Measurements from ENCODE around the gene ERC1. TPM values are rescaled to one million over a fixed set of nuclear protein-coding genes. Genes with fewer than 3 reads are reported as not detected.

Gene ERC1
- polyA plus RNA-seq, 1 donor from 2014 or later: 7.1 TPM

GRCh38 chr12:1102791-1103450 lies 111.9 kb downstream of the ERC1 start:
- no peak for TF ChIP-seq EZH2 (IDR thresholded peaks at IDR 0.05; ENCODE audit: borderline replicate concordance, insufficient read depth, low read length, poor library complexity, severe bottlenecking)
- TF ChIP-seq REST (IDR thresholded peaks at IDR 0.05; ENCODE audit: borderline replicate concordance): no peak
- TF ChIP-seq EP300 (conservative IDR thresholded peaks at IDR 0.05; ENCODE audit: poor library complexity, severe bottlenecking): no peak
- TF ChIP-seq TAF1 (IDR thresholded peaks at IDR 0.05; ENCODE audit: low read depth): no peak
- no peak for TF ChIP-seq CTCF (IDR thresholded peaks at IDR 0.05; ENCODE audit: poor library complexity, severe bottlenecking)
- TF ChIP-seq POLR2AphosphoS5 (IDR thresholded peaks at IDR 0.05): no peak
- Histone ChIP-seq H3K36me3 (ENCODE audit: insufficient read depth, low read length) (no peaks in the 10 kb centered on the region), H3K79me2 (replicated peaks; ENCODE audit: insufficient read depth, low read length) (peaks cover 5% of the 10 kb centered on the region), H3K9me2 (ENCODE audit: insufficient read depth, low read length) (no peaks in the 10 kb centered on the region), H3K9ac (ENCODE audit: low read length) (no peak overlapping the region), H3F3A (ENCODE audit: insufficient read depth, low read length, poor library complexity, severe bottlenecking) (no peaks in the 10 kb centered on the region), H3K4me2 (ENCODE audit: low read length) (no peak overlapping the region), H3K27ac (ENCODE audit: low read length) (no peak overlapping the region), H4K20me1 (ENCODE audit: insufficient read depth) (no peaks in the 10 kb centered on the region), H3K9me3 (ENCODE audit: low read length) (no peaks in the 10 kb centered on the region), H3K27me3 (ENCODE audit: insufficient read depth, low read depth, low read length) (no peaks in the 10 kb centered on the region), H2AFZ (ENCODE audit: low read depth, low read length) (no peak overlapping the region), H3K4me3 (ENCODE audit: low read length) (no peak overlapping the region)

- no peak overlapping the region for H3K4me3 ChIP-seq (ENCODE audit: low read length)
- TF ChIP-seq POLR2AphosphoS5 (IDR thresholded peaks at IDR 0.05) (no peak), REST (IDR thresholded peaks at IDR 0.05; ENCODE audit: borderline replicate concordance) (no peak), EZH2 (IDR thresholded peaks at IDR 0.05; ENCODE audit: borderline replicate concordance, insufficient read depth, low read length, poor library complexity, severe bottlenecking) (no peak), CTCF (IDR thresholded peaks at IDR 0.05; ENCODE audit: poor library complexity, severe bottlenecking) (no peak), MXI1 (conservative IDR thresholded peaks at IDR 0.05; ENCODE audit: poor library complexity, severe bottlenecking) (no peak), RAD21 (conservative IDR thresholded peaks at IDR 0.05) (no peak), EP300 (conservative IDR thresholded peaks at IDR 0.05; ENCODE audit: poor library complexity, severe bottlenecking) (no peak), TAF1 (IDR thresholded peaks at IDR 0.05; ENCODE audit: low read depth) (no peak), SMC3 (conservative IDR thresholded peaks at IDR 0.05; ENCODE audit: poor library complexity) (no peak)
- H3K79me2 ChIP-seq (replicated peaks; ENCODE audit: insufficient read depth, low read length): peaks cover 5% of the 10 kb centered on the region
- no peak overlapping the region for H3K9ac ChIP-seq (ENCODE audit: low read length)
- no peaks in the 10 kb centered on the region for H3K9me3 ChIP-seq (ENCODE audit: low read length)
- no peaks in the 10 kb centered on the region for H3K36me3 ChIP-seq (ENCODE audit: insufficient read depth, low read length)
- H3K27ac ChIP-seq (ENCODE audit: low read length): no peak overlapping the region
- no peaks in the 10 kb centered on the region for H3K9me2 ChIP-seq (ENCODE audit: insufficient read depth, low read length)
- H3K27me3 ChIP-seq (ENCODE audit: insufficient read depth, low read depth, low read length): no peaks in the 10 kb centered on the region
- no peak overlapping the region for H2AFZ ChIP-seq (ENCODE audit: low read depth, low read length)
- no peaks in the 10 kb centered on the region for H4K20me1 ChIP-seq (ENCODE audit: insufficient read depth)
- no peaks in the 10 kb centered on the region for H3F3A ChIP-seq (ENCODE audit: insufficient read depth, low read length, poor library complexity, severe bottlenecking)
- H3K4me2 ChIP-seq (ENCODE audit: low read length): no peak overlapping the region
Observed at GRCh38 chr12:1103632-1104031, 112.6 kb downstream of the ERC1 start.

Data from neural cell (in vitro differentiated cells).